Endothelial cell (in vitro differentiated cells): ENCODE data around the gene HDAC11. TPM values are rescaled to one million over a fixed set of nuclear protein-coding genes. Genes with fewer than 3 reads are reported as not detected.
"Not testable (repeated sequence)": the region's sequence is repeated elsewhere in the genome, so short reads cannot be mapped to it uniquely, and the experiment has no call there.

Experiments used
- DNase-seq: peaks from one replicate; pipeline ENCODE4 v3.0.0; 2021; ENCODE audit warnings: low spot score
- H3K27ac Mint-ChIP-seq: one replicate; pipeline ENCODE4 v1.8.0; 2021; ENCODE audit warnings: mixed read lengths, inconsistent platforms; ENCODE audit not compliant: unreplicated experiment
- H3K27me3 Mint-ChIP-seq: one replicate; pipeline ENCODE4 v1.8.0; 2021; ENCODE audit warnings: mild to moderate bottlenecking, moderate library complexity, mixed read lengths, inconsistent platforms; ENCODE audit not compliant: unreplicated experiment
- H3K36me3 Mint-ChIP-seq: one replicate; pipeline ENCODE4 v1.8.0; 2021; ENCODE audit warnings: mild to moderate bottlenecking, low read depth, mixed read lengths, inconsistent platforms; ENCODE audit not compliant: unreplicated experiment
- H3K4me1 Mint-ChIP-seq: one replicate; pipeline ENCODE4 v1.8.0; 2021; ENCODE audit warnings: mild to moderate bottlenecking, mixed read lengths, inconsistent platforms; ENCODE audit not compliant: unreplicated experiment
- H3K4me3 Mint-ChIP-seq: one replicate; pipeline ENCODE4 v1.8.0; 2021; ENCODE audit warnings: mild to moderate bottlenecking, mixed read lengths, inconsistent platforms; ENCODE audit not compliant: unreplicated experiment
- H3K9me3 Mint-ChIP-seq: one replicate; pipeline ENCODE4 v1.8.0; 2021; ENCODE audit warnings: mixed read lengths, inconsistent platforms; ENCODE audit not compliant: unreplicated experiment
- CTCF ChIP-seq: fragments of 200-600 bp; sonication (generic); IDR thresholded peaks from one replicate; pipeline ENCODE4 v1.5.0; 2021; ENCODE audit warnings: antibody characterized with exemption; ENCODE audit not compliant: unreplicated experiment
- total RNA-seq: library from RNA; stranded (reverse); fragmentation: NEBNext Ultra II Directional; extraction: Animal tissue kit (Norgen Biotek cat#: 25700); gene quantifications from one replicate; pipeline ENCODE4 v1.2.1, GENCODE V29; 2021; ENCODE audit not compliant: unreplicated experiment

The HDAC11 gene
- total RNA-seq, 1 donor from 2014 or later: 14.8 TPM

GRCh38 chr3:13497386-13497785, 17.3 kb downstream of the HDAC11 start:
- Mint-ChIP-seq H3K9me3 (no peaks in the 10 kb centered on the region), H3K4me3 (no peak overlapping the region), H3K27ac (no peak overlapping the region), H3K27me3 (peaks cover 16% of the 10 kb centered on the region), H3K36me3 (peaks cover 5% of the 10 kb centered on the region), H3K4me1 (peaks cover 5% of the 10 kb centered on the region)
- DNase-seq: no peak
- no peak for TF ChIP-seq CTCF

GRCh38 chr3:13498354-13499060, 18.4 kb downstream of the HDAC11 start:
- Mint-ChIP-seq H3K9me3 (no peaks in the 10 kb centered on the region), H3K27me3 (peaks cover 18% of the 10 kb centered on the region), H3K36me3 (peaks cover 8% of the 10 kb centered on the region), H3K4me1 (peaks cover 5% of the 10 kb centered on the region), H3K4me3 (no peak overlapping the region), H3K27ac (peak overlapping the region; percentile 52)
- DNase-seq: no peak
- TF ChIP-seq CTCF: no peak

GRCh38 chr3:13499246-13499645, 19.1 kb downstream of the HDAC11 start:
- not testable (repeated sequence) for DNase-seq, H3K4me3 Mint-ChIP-seq, H3K36me3 Mint-ChIP-seq, H3K9me3 Mint-ChIP-seq, H3K27ac Mint-ChIP-seq, H3K4me1 Mint-ChIP-seq
- peaks cover 16% of the 10 kb centered on the region for H3K27me3 Mint-ChIP-seq

- peak; percentile 66 for TF ChIP-seq CTCF
- Mint-ChIP-seq H3K27me3 (peaks cover 16% of the 10 kb centered on the region), H3K27ac (no peak overlapping the region), H3K4me1 (peaks cover 5% of the 10 kb centered on the region), H3K36me3 (peaks cover 7% of the 10 kb centered on the region), H3K9me3 (no peaks in the 10 kb centered on the region), H3K4me3 (no peak overlapping the region)
- peak; percentile 64 for DNase-seq
Measured at GRCh38 chr3:13500133-13500885, 20.2 kb downstream of the HDAC11 start.

GRCh38 chr3:13501056-13501455, 20.9 kb downstream of the HDAC11 start:
- Mint-ChIP-seq H3K36me3 (peaks cover 3% of the 10 kb centered on the region), H3K4me3 (no peak overlapping the region), H3K9me3 (no peaks in the 10 kb centered on the region), H3K27ac (no peak overlapping the region), H3K4me1 (peaks cover 3% of the 10 kb centered on the region), H3K27me3 (peaks cover 13% of the 10 kb centered on the region)
- DNase-seq: no peak
- TF ChIP-seq CTCF: no peak
